HG03558 (cell line): Measurements from ENCODE around the gene JMJD1C.

Experiments used
- ATAC-seq: cut with Tn5 transposase; IDR thresholded peaks from one replicate; pipeline ENCODE4 v1.9.1; 2021; ENCODE audit warnings: moderate number of reproducible peaks; ENCODE audit not compliant: unreplicated experiment; ENCODE audit errors: extremely low read depth

JMJD1C gene

GRCh38 chr10:63266391-63267316, 199.1 kb downstream of the JMJD1C start:
- no peak for ATAC-seq

GRCh38 chr10:63265683-63266235, 200.0 kb downstream of the JMJD1C start:
- ATAC-seq, result no peak

- no peak for ATAC-seq
Measured at GRCh38 chr10:63265222-63265617, 200.6 kb downstream of the JMJD1C start.

GRCh38 chr10:63264617-63265221, 201.1 kb downstream of the JMJD1C start:
- ATAC-seq, result no peak

- no peak for ATAC-seq
Measured at GRCh38 chr10:63262430-63263073, 203.2 kb downstream of the JMJD1C start.

GRCh38 chr10:63261496-63261895, 204.3 kb downstream of the JMJD1C start:
- ATAC-seq, result no peak

GRCh38 chr10:63260860-63261251, 204.9 kb downstream of the JMJD1C start:
- ATAC-seq, result no peak

GRCh38 chr10:63260103-63260859, 205.5 kb downstream of the JMJD1C start:
- no peak for ATAC-seq

GRCh38 chr10:63258920-63259678, 206.7 kb downstream of the JMJD1C start:
- no peak for ATAC-seq

GRCh38 chr10:63257778-63258177, 208.0 kb downstream of the JMJD1C start:
- no peak for ATAC-seq

- ATAC-seq, result no peak
Measured at GRCh38 chr10:63256009-63256773, 209.6 kb downstream of the JMJD1C start.

GRCh38 chr10:63255316-63255715, 210.5 kb downstream of the JMJD1C start:
- ATAC-seq, result no peak

GRCh38 chr10:63253040-63253439, 212.7 kb downstream of the JMJD1C start:
- ATAC-seq, result no peak

GRCh38 chr10:63252095-63252762, 213.5 kb downstream of the JMJD1C start:
- no peak for ATAC-seq

- no peak for ATAC-seq
Measured at GRCh38 chr10:63250032-63250431, 215.7 kb downstream of the JMJD1C start.

- no peak for ATAC-seq
Measured at GRCh38 chr10:63247771-63248170, 218.0 kb downstream of the JMJD1C start.

GRCh38 chr10:63246356-63246755, 219.4 kb downstream of the JMJD1C start:
- no peak for ATAC-seq

- no peak for ATAC-seq
Measured at GRCh38 chr10:63241841-63242281, 223.9 kb downstream of the JMJD1C start.
